ENCODE data around the gene MITF.

Gene MITF

GRCh38 chr3:69959581-69959980 is 220.3 kb downstream of the MITF start:
- no peak for TF ChIP-seq CTCF (conservative IDR thresholded peaks at IDR 0.05; ENCODE audit: low read depth, low read length)
- no peak for DNase-seq (ENCODE audit: low read depth)
- no peak overlapping the region for H3K4me3 ChIP-seq (ENCODE audit: low read length)

- no peak overlapping the region for H3K4me3 ChIP-seq (ENCODE audit: low read length)
- no peak for DNase-seq (ENCODE audit: low read depth)
- TF ChIP-seq CTCF (conservative IDR thresholded peaks at IDR 0.05; ENCODE audit: low read depth, low read length), result no peak
Observed at GRCh38 chr3:69961706-69962439, 222.6 kb downstream of the MITF start.

GRCh38 chr3:69963643-69964042 is 224.4 kb downstream of the MITF start:
- no peak for DNase-seq (ENCODE audit: low read depth)
- no peak overlapping the region for H3K4me3 ChIP-seq (ENCODE audit: low read length)
- no peak for TF ChIP-seq CTCF (conservative IDR thresholded peaks at IDR 0.05; ENCODE audit: low read depth, low read length)

GRCh38 chr3:69967156-69967555 is 227.9 kb downstream of the MITF start:
- no peak for DNase-seq (ENCODE audit: low read depth)
- no peak for TF ChIP-seq CTCF (conservative IDR thresholded peaks at IDR 0.05; ENCODE audit: low read depth, low read length)
- no peak overlapping the region for H3K4me3 ChIP-seq (ENCODE audit: low read length)

- DNase-seq (ENCODE audit: low read depth), result no peak
Observed at GRCh38 chr3:69970827-69971226, 231.6 kb downstream of the MITF start.

GRCh38 chr3:69972672-69973071 is 233.4 kb downstream of the MITF start:
- no peak overlapping the region for H3K4me3 ChIP-seq (ENCODE audit: low read length)
- TF ChIP-seq CTCF (conservative IDR thresholded peaks at IDR 0.05; ENCODE audit: low read depth, low read length), result no peak
- DNase-seq (ENCODE audit: low read depth), result no peak

More at GRCh38 chr3:69970827-69971226, 231.6 kb downstream of the MITF start:
- no peak for TF ChIP-seq CTCF (conservative IDR thresholded peaks at IDR 0.05; ENCODE audit: low read depth, low read length)
- H3K4me3 ChIP-seq (ENCODE audit: low read length), result no peak overlapping the region

- no peak overlapping the region for H3K4me3 ChIP-seq (ENCODE audit: low read length)
- TF ChIP-seq CTCF (conservative IDR thresholded peaks at IDR 0.05; ENCODE audit: low read depth, low read length), result no peak
- DNase-seq (ENCODE audit: low read depth), result no peak
Observed at GRCh38 chr3:69976021-69976420, 236.8 kb downstream of the MITF start.

Data from retinal pigment epithelial cell (primary cell).